ENCODE measurements around the gene LMF2. TPM values are rescaled to one million over a fixed set of nuclear protein-coding genes. Genes with fewer than 3 reads are reported as not detected.

LMF2 gene
- total RNA-seq, 1 experiment from 2014 or later: 56.9 TPM

GRCh38 chr22:50522806-50523438 lies 15.4 kb upstream of the LMF2 start:
- ATAC-seq (no peak), DNase-seq (ENCODE audit: low read depth, low spot score) (no peak)
- H3K36me3 ChIP-seq (ENCODE audit: control insufficient read depth in 1 of 2, insufficient read depth in 2 of 2, low read length in 2 of 2): peaks cover 0 to 24% of the 10 kb centered on the region in 2 experiments; a peak in 2 of 4 replicates
- TSS peak; percentile 32 for BruUV-seq (replicated peaks)
- no peaks in the 10 kb centered on the region for H3K9me2 ChIP-seq (ENCODE audit: insufficient read depth)
- no peak overlapping the region for H2AFZ ChIP-seq (ENCODE audit: low read depth, low read length, poor library complexity, severe bottlenecking)
- H4K20me1 ChIP-seq (ENCODE audit: insufficient read depth): no peaks in the 10 kb centered on the region
- H3K27ac ChIP-seq (ENCODE audit: low read depth, low read length): no peak overlapping the region; the same call in 1 of the 2 replicates
- ChIA-PET RAD21 (ENCODE audit: low non-redundant PET in 1 of 2, low total read pairs in 2 of 2, uncharacterized antibody in 2 of 2, unreplicated experiment in 2 of 2) (no interaction called here), CTCF (no interaction called here), POLR2A (no interaction called here)
- H3K9ac ChIP-seq (ENCODE audit: low read length): no peak overlapping the region
- no peaks in the 10 kb centered on the region for H3K27me3 ChIP-seq (ENCODE audit: insufficient read depth, low read length)
- H3K4me3 ChIP-seq (replicated peaks in 1 of 2; ENCODE audit: low read depth in 1 of 2, low read length in 2 of 2): no peak overlapping the region
- intact Hi-C loops (cut with micrococcal nuclease): no loop called here
- H3K4me2 ChIP-seq (ENCODE audit: low read length): no peak overlapping the region
- peaks cover 25% of the 10 kb centered on the region for H3K79me2 ChIP-seq (ENCODE audit: insufficient read depth, low read length)
- H3K4me1 ChIP-seq (ENCODE audit: control insufficient read depth in 1 of 2, insufficient read depth in 2 of 2, low read length in 2 of 2): peaks cover 13 to 38% of the 10 kb centered on the region in 2 experiments; a peak in 3 of 4 replicates
- no peak for TF ChIP-seq JUND (IDR thresholded peaks at IDR 0.05)
- TF ChIP-seq TCF7L2 (IDR thresholded peaks at IDR 0.05; ENCODE audit: borderline replicate concordance, extremely low read depth, insufficient read depth, insufficient read length): no peak
- no peak for TF ChIP-seq RAD21 (IDR thresholded peaks at IDR 0.05; ENCODE audit: low read depth)
- TF ChIP-seq, protein P1, sequence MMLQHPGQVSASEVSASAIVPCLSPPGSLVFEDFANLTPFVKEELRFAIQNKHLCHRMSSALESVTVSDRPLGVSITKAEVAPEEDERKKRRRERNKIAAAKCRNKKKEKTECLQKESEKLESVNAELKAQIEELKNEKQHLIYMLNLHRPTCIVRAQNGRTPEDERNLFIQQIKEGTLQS (IDR thresholded peaks at IDR 0.05): no peak
- TF ChIP-seq SP1 (IDR thresholded peaks at IDR 0.05; ENCODE audit: low read depth): no peak
- TF ChIP-seq, protein P2, sequence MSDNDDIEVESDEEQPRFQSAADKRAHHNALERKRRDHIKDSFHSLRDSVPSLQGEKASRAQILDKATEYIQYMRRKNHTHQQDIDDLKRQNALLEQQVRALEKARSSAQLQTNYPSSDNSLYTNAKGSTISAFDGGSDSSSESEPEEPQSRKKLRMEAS (IDR thresholded peaks at IDR 0.05): no peak
- no peak for TF ChIP-seq CBX3 (IDR thresholded peaks at IDR 0.05; ENCODE audit: low read depth)
- TF ChIP-seq ELF1 (IDR thresholded peaks at IDR 0.05; ENCODE audit: borderline replicate concordance, low read depth): no peak
- TF ChIP-seq SRF (IDR thresholded peaks at IDR 0.05; ENCODE audit: low read depth): no peak
- TF ChIP-seq EGR1 (IDR thresholded peaks at IDR 0.05; ENCODE audit: low read depth): no peak
- TF ChIP-seq POLR2AphosphoS5 (IDR thresholded peaks at IDR 0.05; ENCODE audit: low read depth, low read length): no peak
- TF ChIP-seq, protein P3, sequence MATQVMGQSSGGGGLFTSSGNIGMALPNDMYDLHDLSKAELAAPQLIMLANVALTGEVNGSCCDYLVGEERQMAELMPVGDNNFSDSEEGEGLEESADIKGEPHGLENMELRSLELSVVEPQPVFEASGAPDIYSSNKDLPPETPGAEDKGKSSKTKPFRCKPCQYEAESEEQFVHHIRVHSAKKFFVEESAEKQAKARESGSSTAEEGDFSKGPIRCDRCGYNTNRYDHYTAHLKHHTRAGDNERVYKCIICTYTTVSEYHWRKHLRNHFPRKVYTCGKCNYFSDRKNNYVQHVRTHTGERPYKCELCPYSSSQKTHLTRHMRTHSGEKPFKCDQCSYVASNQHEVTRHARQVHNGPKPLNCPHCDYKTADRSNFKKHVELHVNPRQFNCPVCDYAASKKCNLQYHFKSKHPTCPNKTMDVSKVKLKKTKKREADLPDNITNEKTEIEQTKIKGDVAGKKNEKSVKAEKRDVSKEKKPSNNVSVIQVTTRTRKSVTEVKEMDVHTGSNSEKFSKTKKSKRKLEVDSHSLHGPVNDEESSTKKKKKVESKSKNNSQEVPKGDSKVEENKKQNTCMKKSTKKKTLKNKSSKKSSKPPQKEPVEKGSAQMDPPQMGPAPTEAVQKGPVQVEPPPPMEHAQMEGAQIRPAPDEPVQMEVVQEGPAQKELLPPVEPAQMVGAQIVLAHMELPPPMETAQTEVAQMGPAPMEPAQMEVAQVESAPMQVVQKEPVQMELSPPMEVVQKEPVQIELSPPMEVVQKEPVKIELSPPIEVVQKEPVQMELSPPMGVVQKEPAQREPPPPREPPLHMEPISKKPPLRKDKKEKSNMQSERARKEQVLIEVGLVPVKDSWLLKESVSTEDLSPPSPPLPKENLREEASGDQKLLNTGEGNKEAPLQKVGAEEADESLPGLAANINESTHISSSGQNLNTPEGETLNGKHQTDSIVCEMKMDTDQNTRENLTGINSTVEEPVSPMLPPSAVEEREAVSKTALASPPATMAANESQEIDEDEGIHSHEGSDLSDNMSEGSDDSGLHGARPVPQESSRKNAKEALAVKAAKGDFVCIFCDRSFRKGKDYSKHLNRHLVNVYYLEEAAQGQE (IDR thresholded peaks at IDR 0.05; ENCODE audit: low read depth): no peak
- no peak for TF ChIP-seq POLR2A (IDR thresholded peaks at IDR 0.05; ENCODE audit: borderline replicate concordance, extremely low read depth, insufficient read depth, insufficient read length)
- no peak for TF ChIP-seq ZFX (IDR thresholded peaks at IDR 0.05)
- H3K9me3 ChIP-seq (ENCODE audit: control insufficient read depth in 1 of 2, insufficient read depth in 1 of 2, low read depth in 1 of 2, low read length in 2 of 2): no peaks in the 10 kb centered on the region
